Vagina (tissue), 2 donors: ENCODE measurements around the gene PTPRM. TPM values are rescaled to one million over a fixed set of nuclear protein-coding genes. Genes with fewer than 3 reads are reported as not detected.

Experiments
- DNase-seq, 2 donors: peaks; one replicate each; pipeline ENCODE4 v3.0.0-alpha.2; 2017; ENCODE audit errors: extremely low spot score in 2 of 2
- H3K27ac ChIP-seq: fragments of 200-600 bp; sonication (generic); one replicate; pipeline ENCODE4 v1.5.1; 2019
- H3K27me3 ChIP-seq: fragments of 200-600 bp; sonication (generic); one replicate; pipeline ENCODE4 v1.5.1; 2019
- H3K36me3 ChIP-seq, 2 donors: fragments of 200-600 bp; sonication (generic); one replicate each; pipeline ENCODE4 v1.5.1; 2017 to 2019
- H3K4me1 ChIP-seq: fragments of 200-600 bp; sonication (generic); one replicate; pipeline ENCODE4 v1.5.1; 2019
- H3K4me3 ChIP-seq, 2 donors: fragments of 200-600 bp; sonication (generic); 1 replicate in 1 of 2; 2 replicates in 1 of 2; pipeline ENCODE4 v1.5.1; 2016 to 2019
- H3K9me3 ChIP-seq: fragments of 200-600 bp; sonication (generic); one replicate; pipeline ENCODE4 v1.5.1; 2019
- POLR2A ChIP-seq, 2 donors: fragments of 450-650 bp; IDR thresholded peaks; one replicate each; pipeline ENCODE4 v1.6.1; 2017; ENCODE audit warnings: antibody characterized with exemption in 2 of 2, mild to moderate bottlenecking in 2 of 2, moderate library complexity in 2 of 2
- POLR2AphosphoS5 ChIP-seq, 2 donors: sonication (generic); formaldehyde crosslinking; IDR thresholded peaks; one replicate each; pipeline ENCODE4 v1.9.0; 2017; ENCODE audit warnings: antibody characterized with exemption in 2 of 2, mild to moderate bottlenecking in 2 of 2, low read depth in 1 of 2; ENCODE audit not compliant: insufficient read depth in 1 of 2
- intact Hi-C: fragments of 100-400 bp; cut with DNase I; formaldehyde crosslinking; loops from one replicate; pipeline ENCODE4 v1.15.1; 2023
- total RNA-seq: library from RNA; depleted of rRNA; stranded (reverse); fragments of >200 nt; gene quantifications from one replicate; pipeline ENCODE4 v1.2.3, GENCODE V29; 2016
- TF ChIP-seq, protein P1 (sequence below), 3 experiments: fragments of 450-650 bp in 2 of 3; fragments of 200-600 bp in 1 of 3; sonication (generic) in 1 of 3; IDR thresholded peaks; one replicate each; pipeline ENCODE4 v1.5.1; 2017 to 2019; ENCODE audit warnings: antibody characterized with exemption in 3 of 3, mild to moderate bottlenecking in 2 of 3, moderate library complexity in 2 of 3

PTPRM gene
- total RNA-seq, 1 donor from 2014 or later, result 60.2 TPM

DNA sequence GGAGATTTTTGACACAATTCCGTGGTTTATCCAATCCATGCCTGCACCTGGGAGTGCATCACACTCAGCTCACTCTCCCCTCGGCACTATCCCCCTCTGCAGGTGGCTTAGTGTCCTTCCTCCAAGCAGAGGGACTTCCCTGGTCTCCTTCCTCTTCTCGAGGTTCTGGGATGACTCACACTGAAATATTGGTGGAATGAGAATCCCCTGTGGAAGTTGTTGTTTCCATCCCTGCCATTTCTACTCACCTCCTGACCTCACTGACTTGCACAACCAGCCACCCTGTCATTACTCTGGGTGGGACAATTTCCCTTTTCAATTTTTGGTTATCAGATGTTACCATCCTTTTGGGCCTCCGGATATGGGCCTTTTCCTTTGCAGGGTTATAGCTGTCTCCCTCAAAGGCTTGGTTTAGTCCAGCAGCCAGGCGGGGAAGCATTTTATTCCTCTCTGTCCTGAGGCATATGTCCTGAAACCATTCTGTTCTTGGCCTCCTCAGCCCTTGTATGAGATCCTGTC, 59.9 kb downstream of the PTPRM start:
- H3K4me3 ChIP-seq, result no peak overlapping the region
- no peak overlapping the region for H3K27ac ChIP-seq
- intact Hi-C loops, result no loop called here
- H3K4me1 ChIP-seq, result peaks cover 14% of the 10 kb centered on the region
- H3K36me3 ChIP-seq, result no peaks in the 10 kb centered on the region
- TF ChIP-seq POLR2AphosphoS5 (IDR thresholded peaks at IDR 0.05; ENCODE audit: insufficient read depth in 1 of 2, low read depth in 1 of 2) (no peak), POLR2A (IDR thresholded peaks at IDR 0.05) (no peak)
- TF ChIP-seq, protein P1, sequence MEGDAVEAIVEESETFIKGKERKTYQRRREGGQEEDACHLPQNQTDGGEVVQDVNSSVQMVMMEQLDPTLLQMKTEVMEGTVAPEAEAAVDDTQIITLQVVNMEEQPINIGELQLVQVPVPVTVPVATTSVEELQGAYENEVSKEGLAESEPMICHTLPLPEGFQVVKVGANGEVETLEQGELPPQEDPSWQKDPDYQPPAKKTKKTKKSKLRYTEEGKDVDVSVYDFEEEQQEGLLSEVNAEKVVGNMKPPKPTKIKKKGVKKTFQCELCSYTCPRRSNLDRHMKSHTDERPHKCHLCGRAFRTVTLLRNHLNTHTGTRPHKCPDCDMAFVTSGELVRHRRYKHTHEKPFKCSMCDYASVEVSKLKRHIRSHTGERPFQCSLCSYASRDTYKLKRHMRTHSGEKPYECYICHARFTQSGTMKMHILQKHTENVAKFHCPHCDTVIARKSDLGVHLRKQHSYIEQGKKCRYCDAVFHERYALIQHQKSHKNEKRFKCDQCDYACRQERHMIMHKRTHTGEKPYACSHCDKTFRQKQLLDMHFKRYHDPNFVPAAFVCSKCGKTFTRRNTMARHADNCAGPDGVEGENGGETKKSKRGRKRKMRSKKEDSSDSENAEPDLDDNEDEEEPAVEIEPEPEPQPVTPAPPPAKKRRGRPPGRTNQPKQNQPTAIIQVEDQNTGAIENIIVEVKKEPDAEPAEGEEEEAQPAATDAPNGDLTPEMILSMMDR (IDR thresholded peaks at IDR 0.05), result no peak
- H3K9me3 ChIP-seq, result no peaks in the 10 kb centered on the region
- DNase-seq, result no peak
- H3K27me3 ChIP-seq, result no peaks in the 10 kb centered on the region

DNA sequence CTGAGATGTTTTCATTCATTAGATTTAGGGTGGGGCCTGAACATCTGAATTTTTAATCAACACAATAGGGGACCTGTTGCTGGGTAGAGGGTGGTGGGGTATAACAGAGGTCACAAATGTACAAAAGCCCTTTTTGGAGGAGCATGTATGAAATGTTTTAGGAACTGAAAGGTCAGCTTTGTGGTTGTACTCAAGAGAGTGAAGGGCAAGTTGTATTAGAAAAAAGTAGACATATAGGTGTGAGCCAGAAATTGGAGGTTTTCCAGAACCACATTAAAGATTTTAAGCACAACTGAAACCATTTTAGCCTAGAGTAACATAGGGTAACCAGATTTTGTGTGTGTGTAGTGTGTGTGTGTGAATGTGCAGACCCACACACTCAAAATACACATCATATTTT, 62.3 kb downstream of the PTPRM start:
- TF ChIP-seq, protein P1 (IDR thresholded peaks at IDR 0.05), result no peak
- no peak for TF ChIP-seq POLR2A (IDR thresholded peaks at IDR 0.05)
- TF ChIP-seq POLR2AphosphoS5 (IDR thresholded peaks at IDR 0.05; ENCODE audit: insufficient read depth in 1 of 2, low read depth in 1 of 2), result no peak
- no peaks in the 10 kb centered on the region for H3K36me3 ChIP-seq

DNA sequence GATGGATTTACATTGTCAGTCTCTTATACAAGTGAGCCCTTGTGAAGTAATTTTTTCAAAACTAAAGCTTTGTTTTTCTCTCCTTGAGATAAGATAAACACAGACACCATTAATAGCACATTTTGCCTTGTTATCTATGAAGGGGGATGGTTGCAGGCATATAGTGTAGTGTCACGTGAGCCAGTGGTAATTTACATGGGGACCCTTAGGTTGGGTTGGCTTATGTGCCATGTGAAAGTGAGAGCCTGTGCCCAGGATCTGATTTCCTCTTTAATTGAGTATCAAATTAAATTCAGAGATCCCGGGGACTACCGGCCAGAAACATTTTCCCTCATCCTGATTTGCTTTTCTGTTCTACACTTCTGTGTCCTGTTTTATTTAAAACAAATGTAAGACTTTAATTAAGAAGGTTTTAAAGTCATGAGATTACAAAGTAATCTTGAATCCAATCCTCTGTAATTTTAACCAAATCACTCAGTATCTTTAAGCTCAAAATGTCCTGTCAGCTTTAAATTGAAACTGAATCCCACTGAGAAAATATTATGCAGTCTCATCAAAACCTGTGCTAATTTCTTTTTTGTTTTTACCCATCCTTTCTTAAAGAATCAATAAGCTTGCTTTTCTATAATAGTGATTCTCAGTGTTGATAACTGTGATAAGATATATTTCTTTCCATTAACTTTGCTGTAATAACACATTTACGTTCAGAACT, 63.8 kb downstream of the PTPRM start:
- Histone ChIP-seq H3K27ac (no peak overlapping the region), H3K4me1 (peaks cover 14% of the 10 kb centered on the region), H3K36me3 (no peaks in the 10 kb centered on the region), H3K27me3 (no peaks in the 10 kb centered on the region), H3K4me3 (no peak overlapping the region), H3K9me3 (no peaks in the 10 kb centered on the region)
- no peak for DNase-seq
- TF ChIP-seq, protein P1 (IDR thresholded peaks at IDR 0.05), result no peak
- TF ChIP-seq POLR2AphosphoS5 (IDR thresholded peaks at IDR 0.05; ENCODE audit: insufficient read depth in 1 of 2, low read depth in 1 of 2), result no peak
- TF ChIP-seq POLR2A (IDR thresholded peaks at IDR 0.05), result no peak
- intact Hi-C loops, result no loop called here

More for the DNA sequence above, 62.3 kb downstream of the PTPRM start:
- no peak for DNase-seq
- no peak overlapping the region for H3K27ac ChIP-seq
- intact Hi-C loops, result no loop called here
- no peak overlapping the region for H3K4me3 ChIP-seq
- peaks cover 14% of the 10 kb centered on the region for H3K4me1 ChIP-seq
- no peaks in the 10 kb centered on the region for H3K27me3 ChIP-seq
- H3K9me3 ChIP-seq, result no peaks in the 10 kb centered on the region

DNA sequence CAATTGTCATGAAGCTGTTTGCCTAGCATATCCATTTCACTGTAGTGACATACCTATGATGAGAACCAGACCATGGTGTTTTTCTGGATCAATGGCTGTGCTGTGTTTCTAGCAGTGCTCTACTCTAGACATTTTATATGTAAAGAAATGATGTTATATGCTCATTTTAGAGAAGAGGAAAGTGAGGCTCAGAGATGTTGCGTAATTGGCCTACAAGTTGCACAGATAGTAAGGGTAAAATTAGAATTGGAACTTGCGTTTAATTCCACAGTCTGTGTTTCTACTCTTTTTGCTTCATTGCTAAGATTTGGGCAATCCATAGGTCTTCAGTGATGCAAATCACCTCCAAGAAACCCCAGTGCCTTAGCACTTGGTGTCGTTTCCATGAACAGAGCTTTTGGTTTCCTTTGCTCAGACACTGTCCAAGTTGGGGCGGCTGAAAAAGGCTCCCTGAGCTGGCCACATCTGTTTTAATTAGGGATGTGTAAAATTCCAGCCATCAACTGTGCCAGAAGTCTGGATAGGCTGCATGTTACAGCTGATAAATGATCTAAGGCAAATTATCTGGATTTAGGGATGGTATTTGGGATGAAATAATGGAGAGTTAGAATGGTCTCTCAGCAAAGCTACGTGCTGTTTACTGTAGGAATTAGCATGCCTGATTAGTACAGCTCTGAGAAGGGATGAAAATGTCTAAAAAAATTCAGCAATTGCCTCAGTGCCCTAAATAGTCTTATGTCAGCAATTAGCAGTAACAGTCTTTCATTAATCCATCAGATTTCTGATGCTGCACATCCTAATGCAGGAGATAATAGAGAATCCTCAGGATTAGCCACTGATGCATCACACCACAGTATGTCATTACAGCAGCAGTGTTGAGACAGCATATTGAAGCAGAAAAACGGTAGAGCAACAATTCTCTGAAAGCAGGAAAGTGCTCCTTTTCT, 65.3 kb downstream of the PTPRM start:
- Histone ChIP-seq H3K4me3 (no peak overlapping the region), H3K36me3 (no peaks in the 10 kb centered on the region), H3K27me3 (no peaks in the 10 kb centered on the region), H3K4me1 (peaks cover 3% of the 10 kb centered on the region), H3K27ac (no peak overlapping the region), H3K9me3 (no peaks in the 10 kb centered on the region)
- TF ChIP-seq, protein P1 (IDR thresholded peaks at IDR 0.05), result no peak
- intact Hi-C loops, result no loop called here
- no peak for DNase-seq
